NT2/D1 (cell line): ENCODE measurements around the gene KSR1.

Source experiments
- SUZ12 ChIP-seq: IDR thresholded peaks from 2 replicates; pipeline ENCODE4 v1.6.1; 2011; ENCODE audit not compliant: insufficient read length, insufficient read depth; ENCODE audit errors: extremely low read depth
- YY1 ChIP-seq: IDR thresholded peaks from 2 replicates; pipeline ENCODE4 v1.6.1; 2011; ENCODE audit not compliant: insufficient read length, insufficient read depth
- ZNF274 ChIP-seq: IDR thresholded peaks from 2 replicates; pipeline ENCODE4 v1.6.1; 2011; ENCODE audit warnings: mild to moderate bottlenecking, low read depth, low read length

DNA sequence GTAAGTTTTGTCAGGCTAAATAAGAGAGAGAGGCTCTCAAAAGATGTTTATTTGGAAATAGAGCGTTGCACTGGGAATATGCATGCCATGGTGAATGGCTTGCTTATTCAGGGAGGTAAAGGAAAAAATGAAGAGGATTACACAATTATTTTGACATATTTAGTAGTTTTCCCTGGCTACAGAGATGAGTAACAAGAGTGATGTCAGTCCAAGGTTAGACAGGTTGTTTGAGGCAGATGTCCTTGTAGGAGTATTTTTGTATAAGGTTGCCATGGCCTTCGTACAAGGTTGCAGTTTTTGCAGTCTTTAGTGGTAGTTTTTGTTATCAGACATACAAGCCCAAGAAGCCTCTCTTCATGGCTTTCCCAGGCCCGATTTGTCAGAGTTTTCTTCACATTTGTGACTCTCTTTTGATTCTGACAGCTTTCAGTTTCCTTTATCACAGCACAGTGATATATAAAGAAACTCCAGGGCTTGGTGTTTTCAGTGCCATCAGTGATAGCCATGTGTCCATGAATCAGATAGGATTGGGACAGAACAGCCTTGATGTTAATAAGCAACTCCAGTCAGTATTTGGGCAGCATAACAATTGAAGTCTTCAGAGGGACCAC, 156.0 kb downstream of the KSR1 start:
- TF ChIP-seq YY1 = no peak
- no peak for TF ChIP-seq SUZ12
- TF ChIP-seq ZNF274 = no peak
